Middle frontal gyrus (tissue), 1 donor: ENCODE data around the gene CRYBA2.

ENCODE experiments used
- DNase-seq: peaks from one replicate; pipeline ENCODE4 v3.0.0-alpha.2; 2015; ENCODE audit warnings: low spot score; ENCODE audit errors: extremely low spot score

The CRYBA2 gene, protein sequence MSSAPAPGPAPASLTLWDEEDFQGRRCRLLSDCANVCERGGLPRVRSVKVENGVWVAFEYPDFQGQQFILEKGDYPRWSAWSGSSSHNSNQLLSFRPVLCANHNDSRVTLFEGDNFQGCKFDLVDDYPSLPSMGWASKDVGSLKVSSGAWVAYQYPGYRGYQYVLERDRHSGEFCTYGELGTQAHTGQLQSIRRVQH

GRCh38 chr2:218993345-218994315 is at the start of gene CRYBA2:
Gene CRYBA2 (minus strand): TSS chr2:218993422. CDS start chr2:218993176, 246 bp downstream.
- DNase-seq: no peak

DNA sequence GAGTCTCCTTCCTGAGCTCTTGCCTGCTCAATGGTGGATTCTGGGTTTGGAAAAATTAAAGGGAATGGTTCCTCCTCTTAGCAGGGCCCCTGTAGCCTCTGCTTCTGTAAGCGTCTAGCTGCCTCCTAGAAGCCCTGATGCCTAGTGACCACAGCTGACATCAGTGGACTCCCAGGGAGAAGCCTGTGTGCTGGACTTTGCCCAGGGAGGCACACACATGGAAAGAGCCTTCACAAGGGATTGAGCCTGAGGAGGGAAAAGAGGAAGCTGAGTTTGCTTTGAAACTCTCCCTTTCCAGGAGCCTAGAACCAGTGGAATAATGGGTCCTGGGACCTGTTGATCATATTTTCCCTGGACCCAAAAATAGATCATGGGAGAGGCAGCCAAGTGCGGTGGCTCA is 49.5 kb upstream of the CRYBA2 start:
- no peak for DNase-seq

DNA sequence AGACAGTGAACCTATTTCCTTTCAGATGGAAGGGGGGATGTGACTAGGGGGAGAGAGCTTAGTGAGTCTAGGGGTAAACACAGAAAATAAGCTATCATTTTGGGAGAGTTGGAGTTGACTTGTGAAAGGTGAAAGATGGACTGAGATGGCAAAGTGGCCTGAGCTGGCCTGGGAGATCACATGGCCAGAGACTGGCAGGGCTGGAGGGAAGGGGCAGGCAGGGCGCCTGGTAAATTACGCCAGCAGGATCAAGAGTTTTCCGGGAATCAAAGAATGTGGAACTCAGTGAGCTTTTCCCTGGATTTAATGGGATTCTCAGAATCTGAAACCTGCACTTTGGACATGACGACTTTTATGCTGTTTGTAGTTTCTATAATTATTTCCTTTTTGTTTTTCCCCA is 48.9 kb upstream of the CRYBA2 start:
- DNase-seq: no peak

- peak; percentile 22 for DNase-seq
Observed at GRCh38 chr2:219041252-219041651, 48.0 kb upstream of the CRYBA2 start, which contains the start of gene CFAP65. Gene CFAP65 (minus strand): TSS chr2:219041516. CDS start chr2:219039048, 2,468 bp downstream.

DNA sequence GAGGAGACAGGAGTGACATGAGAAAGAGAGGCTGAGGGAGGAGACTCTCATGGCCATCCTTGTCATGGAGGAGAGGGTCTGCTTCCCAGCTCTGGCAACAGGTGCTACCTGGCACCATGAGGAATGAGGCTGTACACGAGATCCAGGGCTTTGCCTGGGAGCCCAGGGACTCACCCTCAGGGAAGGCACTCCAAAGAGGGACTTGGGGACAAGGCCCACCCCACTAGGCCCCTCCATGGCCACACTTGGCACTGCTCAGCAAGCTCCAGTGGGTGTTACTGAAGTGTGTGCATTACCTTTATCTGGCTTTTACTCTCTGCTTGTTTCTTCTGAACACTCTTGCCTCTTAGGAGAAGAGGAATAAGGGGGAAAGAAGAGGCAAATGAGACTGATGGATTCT is 45.4 kb upstream of the CRYBA2 start:
- DNase-seq: no peak

GRCh38 chr2:219037783-219038499 is 44.7 kb upstream of the CRYBA2 start:
- DNase-seq: no peak

DNA sequence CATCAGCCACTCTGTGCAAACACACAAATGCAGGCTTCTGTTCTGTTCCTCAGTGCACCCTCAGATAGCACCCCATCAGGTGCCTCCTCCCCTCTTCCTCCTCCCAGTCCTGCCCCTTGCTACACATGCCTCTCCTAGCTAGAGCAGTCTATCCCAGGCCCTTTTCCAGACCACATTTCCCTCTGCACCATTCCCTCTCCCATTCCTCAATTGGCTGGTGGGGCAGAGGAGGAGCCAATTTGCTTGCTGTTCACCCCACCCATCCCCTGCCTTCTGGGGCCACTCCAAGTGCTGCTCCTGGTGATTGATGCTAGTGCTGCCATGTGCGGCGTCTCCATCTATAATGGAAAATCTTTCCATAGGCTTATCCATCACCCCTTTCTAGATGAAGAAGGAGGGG is 42.7 kb upstream of the CRYBA2 start:
- DNase-seq: no peak

- DNase-seq: no peak
Observed at GRCh38 chr2:219034823-219035222, 41.6 kb upstream of the CRYBA2 start.

DNA sequence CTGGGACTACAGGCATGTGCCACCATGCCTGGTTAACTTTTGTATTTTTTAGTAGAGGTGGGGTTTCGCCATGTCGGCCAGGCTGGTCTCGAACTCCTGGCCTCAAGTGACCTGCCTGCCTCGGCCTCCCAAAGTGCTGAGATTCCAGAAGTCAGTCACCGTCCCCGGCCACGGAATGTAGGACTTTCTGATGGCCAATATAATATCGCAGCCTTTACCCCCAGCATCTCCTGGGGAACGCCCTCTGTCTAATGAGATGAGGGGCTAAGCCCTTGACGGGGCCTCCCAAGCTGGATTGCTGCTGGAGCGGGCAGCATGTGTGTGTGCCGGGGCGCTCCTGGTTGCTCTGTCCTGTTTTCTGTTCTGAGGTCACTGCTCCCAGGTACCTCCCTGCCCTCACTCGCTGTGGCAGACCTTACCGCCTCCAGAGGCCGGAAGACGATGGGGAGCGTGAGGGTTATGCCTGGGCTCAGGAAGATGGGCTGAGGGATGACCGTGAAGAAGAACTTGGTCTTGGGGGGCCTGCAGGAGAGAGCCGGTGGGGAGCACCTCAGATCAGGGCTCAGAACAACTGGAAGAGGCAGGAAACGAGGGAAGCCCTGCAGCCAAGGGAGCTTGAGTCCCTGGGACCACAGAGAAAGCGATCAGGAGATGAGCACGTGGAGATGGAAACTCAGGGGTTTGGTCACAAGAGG is 39.0 kb upstream of the CRYBA2 start:
- DNase-seq: no peak

DNA sequence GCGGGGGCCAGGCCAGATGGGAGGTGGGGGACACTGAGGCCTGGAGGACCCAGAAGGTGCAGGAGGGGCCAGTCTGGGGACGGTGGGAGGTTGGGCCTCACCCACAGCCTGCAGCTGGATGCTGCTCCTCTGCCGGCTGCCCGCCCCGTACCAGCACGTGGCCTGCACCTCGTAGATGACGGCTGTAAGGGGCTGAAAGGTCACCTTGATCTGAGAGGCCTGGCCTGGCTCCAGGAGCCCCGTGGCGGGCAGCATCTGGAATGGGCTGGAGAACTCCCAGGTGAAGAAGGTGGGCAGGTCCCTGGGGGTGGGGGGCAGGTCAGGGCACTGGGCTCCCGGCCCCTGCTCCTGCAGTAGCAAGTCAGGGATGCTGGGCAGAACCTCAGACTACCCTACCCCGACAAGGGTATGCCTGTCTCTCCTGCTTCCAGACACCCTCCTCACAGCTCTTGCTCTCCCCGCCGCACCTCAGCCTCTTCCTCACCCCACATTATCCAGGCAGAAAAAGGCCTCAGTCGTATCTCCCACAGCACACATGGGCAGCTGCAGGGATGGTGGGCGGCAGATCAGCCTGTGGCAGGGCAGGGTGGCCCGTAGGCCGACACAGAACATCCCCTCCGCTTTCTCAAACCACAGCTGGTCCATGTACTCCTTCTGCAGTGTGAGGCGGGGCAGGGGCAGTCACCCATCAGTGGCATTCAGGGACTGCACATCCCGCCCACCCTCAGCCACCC is 38.0 kb upstream of the CRYBA2 start:
- no peak for DNase-seq

GRCh38 chr2:219030177-219030940 is 37.1 kb upstream of the CRYBA2 start:
- DNase-seq: no peak

GRCh38 chr2:219029829-219030165 is 36.6 kb upstream of the CRYBA2 start:
- peak; percentile 64 for DNase-seq

- no peak for DNase-seq
Observed at GRCh38 chr2:219028996-219029828, 36.0 kb upstream of the CRYBA2 start.

- DNase-seq: no peak
Observed at GRCh38 chr2:219028141-219028540, 34.9 kb upstream of the CRYBA2 start.

DNA sequence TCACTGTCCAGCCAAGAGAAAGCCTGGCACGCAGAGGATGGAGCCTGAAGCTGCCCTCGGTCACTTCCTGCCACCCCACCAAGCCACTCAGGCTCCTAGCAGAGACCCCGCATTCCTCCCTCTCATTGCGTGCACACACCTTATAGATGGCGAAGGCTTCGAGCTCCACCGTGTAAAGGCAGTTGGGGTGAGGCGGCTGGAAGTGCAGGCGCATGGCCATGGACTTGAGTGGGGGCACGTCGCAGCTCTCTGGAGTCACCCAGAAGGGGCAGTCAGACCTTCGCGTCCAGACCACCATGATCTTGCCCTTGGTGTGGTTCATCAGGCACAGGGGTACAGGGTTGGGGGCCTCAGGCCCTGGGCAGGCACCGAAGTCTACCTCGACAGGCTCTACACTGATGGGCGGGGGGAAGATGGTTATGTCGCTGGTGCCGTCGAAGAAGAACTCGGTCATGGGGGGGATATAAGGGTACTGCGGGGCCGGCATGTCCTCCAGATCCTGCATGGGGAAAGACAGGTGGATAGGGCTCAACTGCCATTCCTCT is 34.4 kb upstream of the CRYBA2 start:
- DNase-seq: no peak

GRCh38 chr2:219026946-219027345 is 33.7 kb upstream of the CRYBA2 start:
- DNase-seq: no peak

DNA sequence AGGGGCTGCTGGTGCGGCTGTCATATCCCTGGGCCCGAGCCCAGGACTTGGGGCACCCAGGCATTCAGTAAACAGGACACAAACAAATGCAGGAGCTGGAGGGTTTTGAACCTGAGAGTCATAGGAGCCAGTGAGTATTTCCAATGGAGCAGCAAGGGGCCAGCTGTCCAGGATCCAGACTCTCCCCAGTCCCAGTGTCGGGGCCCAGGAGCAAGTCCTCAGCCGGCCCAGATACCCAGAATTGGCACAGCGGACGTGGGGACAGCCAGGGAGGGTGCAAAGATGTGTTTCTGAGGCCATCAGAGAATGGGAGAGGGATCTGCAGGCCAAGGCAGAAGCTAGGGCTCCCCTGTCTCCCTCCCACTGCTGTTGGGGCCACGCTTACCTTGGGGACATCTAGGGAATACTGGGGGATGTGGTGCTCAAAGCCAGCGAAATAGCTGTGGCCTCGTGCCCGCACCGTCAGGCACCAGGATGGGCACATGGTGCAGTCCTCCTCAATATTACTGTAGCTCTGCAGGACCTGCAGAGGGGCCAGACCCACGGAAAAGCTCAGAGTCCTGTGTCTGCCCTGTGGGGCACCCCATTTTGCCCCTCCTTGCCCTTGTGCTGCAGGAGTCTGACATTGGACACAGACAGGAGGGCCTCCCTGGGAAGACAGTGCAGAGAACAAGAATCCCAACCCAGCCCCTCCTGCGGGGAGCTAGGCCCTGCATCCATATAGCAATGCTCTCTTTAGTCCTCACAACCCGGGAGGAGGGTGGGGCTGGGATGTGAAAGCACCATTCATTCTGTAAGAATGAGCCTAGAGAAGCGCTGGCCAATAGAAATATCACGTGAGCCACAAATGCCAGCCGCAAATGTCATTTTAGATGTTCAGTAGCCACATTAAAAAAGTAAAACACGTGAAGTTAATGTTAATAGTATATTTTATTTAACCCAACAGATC is 32.7 kb upstream of the CRYBA2 start:
- peak; percentile 33 for DNase-seq

- DNase-seq: no peak
Observed at GRCh38 chr2:219024059-219024458, 30.8 kb upstream of the CRYBA2 start.
